HCT116 (cell line): ENCODE results near the gene ARMS2. TPM values are rescaled to one million over a fixed set of nuclear protein-coding genes. Genes with fewer than 3 reads are reported as not detected.

ENCODE experiments used
- ATAC-seq: fragments of 200-7000 bp; cut with Tn5 transposase; 2 replicates; pipeline ENCODE4 v1.9.1; 2020; ENCODE audit warnings: mild to moderate bottlenecking, moderate library complexity
- BruUV-seq: library from RNA; stranded (reverse); fragments of 400-500 nt; replicated peaks from 2 replicates; lab custom pipeline; 2021; lab: Mats Ljungman, UMichigan
- CTCF ChIA-PET: fragments of 300-600 bp; sonication (Branson Sonifier 250); formaldehyde crosslinking; loops from one replicate; lab custom pipeline; 2021; ENCODE audit warnings: antibody characterized with exemption; lab: Charles Lee
- POLR2A ChIA-PET: fragments of 300-600, 350-600 bp; sonication (Branson Sonifier 250); formaldehyde crosslinking; loops from one replicate; lab custom pipeline; 2021; ENCODE audit warnings: antibody characterized with exemption; lab: Charles Lee
- RAD21 ChIA-PET, 2 experiments: fragments of 300-600 bp; sonication (Branson Sonifier 250); formaldehyde crosslinking; loops; one replicate each; lab custom pipeline; 2023; ENCODE audit warnings: low total read pairs in 2 of 2; ENCODE audit not compliant: uncharacterized antibody in 2 of 2, unreplicated experiment in 2 of 2, low non-redundant PET in 1 of 2; lab: Charles Lee
- DNase-seq: peaks from one replicate; pipeline ENCODE4 v3.0.0-alpha.2; 2010; ENCODE audit warnings: low read depth, low spot score
- H2AFZ ChIP-seq: fragments of 200-600 bp; shearing (Covaris generic), sonication (generic); 2 replicates; pipeline ENCODE4 v1.6.1; 2017; ENCODE audit warnings: low read depth, mixed run types, mixed read lengths, antibody characterized with exemption, low read length; ENCODE audit not compliant: poor library complexity, severe bottlenecking
- H3K27ac ChIP-seq: 2 replicates; pipeline ENCODE4 v1.5.1; 2012; ENCODE audit warnings: low read depth, low read length
- H3K27me3 ChIP-seq: fragments of 200-600 bp; sonication (generic); 2 replicates; pipeline ENCODE4 v1.6.1; 2016; ENCODE audit warnings: mixed run types, low read length, mixed read lengths; ENCODE audit not compliant: insufficient read depth
- H3K36me3 ChIP-seq, 2 experiments: fragments of 200-500 bp in 1 of 2; fragments of 200-600 bp in 1 of 2; sonication (Bioruptor generic) in 1 of 2; sonication (generic) in 1 of 2; 2 replicates each; pipeline versions ENCODE4 v1.5.1 to v1.6.1; 2014 to 2016; ENCODE audit warnings: low read length in 2 of 2, inconsistent platforms in 1 of 2, mixed read lengths in 1 of 2, mixed run types in 1 of 2; ENCODE audit not compliant: insufficient read depth in 2 of 2, control insufficient read depth in 1 of 2
- H3K4me1 ChIP-seq, 2 experiments: fragments of 200-600 bp in 1 of 2; sonication (generic) in 1 of 2; 2 replicates each; pipeline versions ENCODE4 v1.5.1 to v1.6.1; 2012 to 2017; ENCODE audit warnings: low read length in 2 of 2, inconsistent platforms in 1 of 2, mild to moderate bottlenecking in 1 of 2, mixed read lengths in 1 of 2, mixed run types in 1 of 2, moderate library complexity in 1 of 2; ENCODE audit not compliant: insufficient read depth in 2 of 2, control insufficient read depth in 1 of 2
- H3K4me2 ChIP-seq: fragments of 200-600 bp; sonication (generic); 2 replicates; pipeline ENCODE4 v1.6.1; 2017; ENCODE audit warnings: mixed run types, low read length, mixed read lengths
- H3K4me3 ChIP-seq, 2 experiments: fragments of 200-600 bp in 1 of 2; sonication (generic) in 1 of 2; replicated peaks in 1 of 2; 2 replicates each; pipeline ENCODE4 v1.5.1; 2011 to 2016; ENCODE audit warnings: low read length in 2 of 2, control low read depth in 1 of 2, low read depth in 1 of 2, mild to moderate bottlenecking in 1 of 2, mixed read lengths in 1 of 2, mixed run types in 1 of 2
- H3K79me2 ChIP-seq: fragments of 200-600 bp; sonication (generic); 2 replicates; pipeline ENCODE4 v1.6.1; 2017; ENCODE audit warnings: mild to moderate bottlenecking, mixed run types, low read length, moderate library complexity, mixed read lengths; ENCODE audit not compliant: insufficient read depth
- H3K9ac ChIP-seq: fragments of 200-600 bp; sonication (generic); 2 replicates; pipeline ENCODE4 v1.6.1; 2016; ENCODE audit warnings: low read length, mixed read lengths
- H3K9me2 ChIP-seq: fragments of 200-600 bp; sonication (generic), shearing (Covaris generic); 2 replicates; pipeline ENCODE4 v1.6.1; 2017; ENCODE audit warnings: mixed run types, mild to moderate bottlenecking, moderate library complexity; ENCODE audit not compliant: insufficient read depth
- H3K9me3 ChIP-seq, 2 experiments: fragments of 200-500 bp in 1 of 2; fragments of 200-600 bp in 1 of 2; sonication (Bioruptor generic) in 1 of 2; sonication (generic) in 1 of 2; 2 replicates each; pipeline ENCODE4 v1.6.1; 2014 to 2017; ENCODE audit warnings: low read length in 2 of 2, mixed read lengths in 2 of 2, inconsistent platforms in 1 of 2, low read depth in 1 of 2, mild to moderate bottlenecking in 1 of 2, mixed run types in 1 of 2, moderate library complexity in 1 of 2; ENCODE audit not compliant: control insufficient read depth in 1 of 2, insufficient read depth in 1 of 2
- H4K20me1 ChIP-seq: fragments of 200-600 bp; sonication (generic), shearing (Covaris generic); 2 replicates; pipeline ENCODE4 v1.6.1; 2017; ENCODE audit warnings: mixed run types, mild to moderate bottlenecking, moderate library complexity; ENCODE audit not compliant: insufficient read depth
- ATF3 ChIP-seq: IDR thresholded peaks from 2 replicates; pipeline ENCODE4 v1.6.1; 2012
- CBX3 ChIP-seq: IDR thresholded peaks from 2 replicates; pipeline ENCODE4 v1.6.1; 2012; ENCODE audit warnings: low read depth
- CTCF ChIP-seq, 3 experiments: fragments of 200-600 bp in 1 of 3; sonication (generic) in 1 of 3; IDR thresholded peaks in 2 of 3; conservative IDR thresholded peaks in 1 of 3; 2 replicates each; pipeline ENCODE4 v1.5.1; 2012 to 2017; ENCODE audit warnings: low read depth in 2 of 3, low read length in 2 of 3, antibody characterized with exemption in 1 of 3, borderline replicate concordance in 1 of 3, control low read depth in 1 of 3, mild to moderate bottlenecking in 1 of 3, mixed read lengths in 1 of 3, mixed run types in 1 of 3, moderate library complexity in 1 of 3; ENCODE audit not compliant: insufficient read depth in 1 of 3
- EGR1 ChIP-seq: IDR thresholded peaks from 2 replicates; pipeline ENCODE4 v1.6.1; 2012; ENCODE audit warnings: low read depth
- EZH2 ChIP-seq: fragments of 200-600 bp; sonication (generic); IDR thresholded peaks from 2 replicates; pipeline ENCODE4 v1.6.1; 2017; ENCODE audit warnings: antibody characterized with exemption, mixed run types
- EZH2phosphoT487 ChIP-seq: fragments of 200-600 bp; IDR thresholded peaks from 2 replicates; pipeline ENCODE4 v1.6.1; 2018; ENCODE audit warnings: antibody characterized with exemption, borderline replicate concordance
- MAX ChIP-seq: IDR thresholded peaks from 2 replicates; pipeline ENCODE4 v1.6.1; 2012
- POLR2A ChIP-seq: IDR thresholded peaks from 2 replicates; pipeline ENCODE4 v1.7.0; 2011; ENCODE audit warnings: borderline replicate concordance; ENCODE audit not compliant: insufficient read depth, insufficient read length; ENCODE audit errors: extremely low read depth
- SIN3A ChIP-seq: IDR thresholded peaks from 2 replicates; pipeline ENCODE4 v1.6.1; 2012; ENCODE audit warnings: low read depth
- SP1 ChIP-seq: IDR thresholded peaks from 2 replicates; pipeline ENCODE4 v1.6.1; 2012; ENCODE audit warnings: low read depth
- YY1 ChIP-seq: IDR thresholded peaks from 2 replicates; pipeline ENCODE4 v1.6.1; 2011; ENCODE audit warnings: low read length, low read depth, moderate library complexity, mild to moderate bottlenecking; ENCODE audit not compliant: insufficient replicate concordance; ENCODE audit errors: extremely low read depth
- ZNF274 ChIP-seq: fragments of 200-500 bp; sonication (Bioruptor generic); IDR thresholded peaks from 2 replicates; pipeline ENCODE4 v1.6.1; 2014; ENCODE audit warnings: mild to moderate bottlenecking, low read depth, low read length, inconsistent platforms
- intact Hi-C: fragments of 100-400 bp; cut with micrococcal nuclease; formaldehyde crosslinking; loops from 2 replicates; pipeline ENCODE4 v1.10.0; 2022
- total RNA-seq: library from RNA; stranded (reverse); gene quantifications from one replicate; pipeline ENCODE4 v1.2.1, GENCODE V29; 2021; ENCODE audit not compliant: unreplicated experiment

Gene ARMS2
- total RNA-seq, 1 experiment from 2014 or later = not detected

- no peak overlapping the region for H2AFZ ChIP-seq
- H3K27ac ChIP-seq = no peak overlapping the region
- DNase-seq (no peak), ATAC-seq (no peak)
- intact Hi-C loops = no loop called here
- no peaks in the 10 kb centered on the region for H3K79me2 ChIP-seq
- no peak overlapping the region for H3K4me2 ChIP-seq
- H3K36me3 ChIP-seq = no peaks in the 10 kb centered on the region
- no peaks in the 10 kb centered on the region for H3K9me3 ChIP-seq
- ChIA-PET RAD21 (interaction anchor here in 1 of 2 experiments (2.1 kb wide), 1 partner anchor 147 kb away, joined by 5 read pairs; no protein-coding TSS in a partner anchor), POLR2A (no interaction called here), CTCF (interaction anchor here (2.0 kb wide), 1 partner anchor 120 kb away, joined by 17 read pairs; no protein-coding TSS in a partner anchor)
- H4K20me1 ChIP-seq = no peaks in the 10 kb centered on the region
- no TSS peak for BruUV-seq
- no peaks in the 10 kb centered on the region for H3K27me3 ChIP-seq
- TF ChIP-seq CBX3 (no peak), YY1 (no peak), POLR2A (no peak), ZNF274 (no peak), ATF3 (no peak), EZH2phosphoT487 (no peak), EGR1 (no peak), SIN3A (no peak), CTCF (IDR thresholded peaks at IDR 0.05 in 2 of 3, conservative IDR thresholded peaks at IDR 0.05 in 1 of 3; ENCODE audit: borderline replicate concordance in 1 of 3, insufficient read depth in 1 of 3, low read depth in 2 of 3, low read length in 2 of 3) (no peak), SP1 (no peak), EZH2 (no peak), MAX (no peak)
- H3K4me1 ChIP-seq = peaks cover 7 to 16% of the 10 kb centered on the region in 2 experiments; a peak in 3 of 4 replicates
- no peak overlapping the region for H3K9ac ChIP-seq
- H3K4me3 ChIP-seq = no peak overlapping the region
- H3K9me2 ChIP-seq = no peaks in the 10 kb centered on the region
Measured at GRCh38 chr10:122445469-122445868, 9.0 kb upstream of the ARMS2 start.
